K562 (cell line): Measurements from ENCODE around the gene VENTX. TPM values are rescaled to one million over a fixed set of nuclear protein-coding genes. Genes with fewer than 3 reads are reported as not detected.

Experiments
- ATAC-seq: fragments of 200-7000 bp; cut with Tn5 transposase; 3 replicates; pipeline ENCODE4 v1.9.1; 2020; ENCODE audit warnings: moderate library complexity
- BruUV-seq: library from RNA; stranded (reverse); fragments of 400-500 nt; replicated peaks from 2 replicates; lab custom pipeline; 2021; lab: Mats Ljungman, UMichigan
- CTCF ChIA-PET: fragments of 300-600 bp; formaldehyde crosslinking; extraction: SDS; loops from one replicate; lab custom pipeline; 2021; ENCODE audit warnings: low intra/inter-chr PET ratio; lab: Yijun Ruan, JAX
- POLR2A ChIA-PET: fragments of 300-600, 350-650 bp; sonication (Branson Sonifier 250); formaldehyde crosslinking; extraction: SDS; loops from one replicate; lab custom pipeline; 2021; ENCODE audit warnings: antibody characterized with exemption, inconsistent platforms; lab: Yijun Ruan, JAX
- DNase-seq, 4 experiments: peaks; one replicate each; pipeline versions ENCODE4 v3.0.0 to v3.0.0-alpha.2; 2011 to 2018; ENCODE audit warnings: low spot score in 3 of 4, mixed read lengths in 3 of 4; ENCODE audit errors: extremely low read depth in 1 of 4
- FAIRE-seq: peaks from 2 replicates; lab custom pipeline; 2011; peaks lifted over from hg19 to GRCh38; lab: Jason Lieb, UNC
- H2AFZ ChIP-seq: 2 replicates; pipeline ENCODE4 v1.6.0; 2011; ENCODE audit warnings: low read depth, low read length, control low read depth, inconsistent platforms
- H3K27ac ChIP-seq: fragments of 200-600 bp; 3 replicates; pipeline ENCODE4 v1.8.0; 2011; ENCODE audit warnings: low read depth, mild to moderate bottlenecking, control low read depth, inconsistent platforms, low read length, moderate library complexity, mixed read lengths; ENCODE audit errors: extremely low read depth
- H3K27me3 ChIP-seq, 2 experiments: fragments of 300-600 bp in 1 of 2; 2 replicates in 1 of 2; 3 replicates in 1 of 2; pipeline versions ENCODE4 v1.6.0 to v1.8.0; 2011; ENCODE audit warnings: inconsistent platforms in 2 of 2, low read length in 2 of 2, mild to moderate bottlenecking in 1 of 2, mixed read lengths in 1 of 2, moderate library complexity in 1 of 2; ENCODE audit not compliant: control insufficient read depth in 2 of 2, insufficient read depth in 2 of 2
- H3K36me3 ChIP-seq: fragments of 300-600 bp; 3 replicates; pipeline ENCODE4 v1.8.0; 2011; ENCODE audit warnings: mild to moderate bottlenecking, low read length, inconsistent platforms; ENCODE audit not compliant: control insufficient read depth, insufficient read depth
- H3K4me1 ChIP-seq, 2 experiments: fragments of 200-600 bp in 1 of 2; replicated peaks in 1 of 2; 2 replicates in 1 of 2; 3 replicates in 1 of 2; pipeline versions ENCODE4 v1.5.1 to v1.8.0; 2011; ENCODE audit warnings: inconsistent platforms in 2 of 2, low read length in 2 of 2, mild to moderate bottlenecking in 1 of 2, mixed read lengths in 1 of 2, moderate library complexity in 1 of 2; ENCODE audit not compliant: control insufficient read depth in 2 of 2, insufficient read depth in 2 of 2
- H3K4me2 ChIP-seq: 2 replicates; pipeline ENCODE4 v1.6.1; 2011; ENCODE audit warnings: low read length, control low read depth, inconsistent platforms, mixed read lengths; ENCODE audit not compliant: insufficient read depth
- H3K4me3 ChIP-seq: fragments of 200-600 bp; sonication (generic), shearing (Covaris generic); 2 replicates; pipeline ENCODE4 v1.5.1; 2016; ENCODE audit warnings: control low read depth, inconsistent platforms
- H3K79me2 ChIP-seq: fragments of 200-600 bp; 3 replicates; pipeline ENCODE4 v1.8.0; 2011; ENCODE audit warnings: low read length, inconsistent platforms; ENCODE audit not compliant: control insufficient read depth, insufficient read depth
- H3K9ac ChIP-seq, 2 experiments: 2 replicates each; pipeline versions ENCODE4 v1.6.0 to v1.6.1; 2011; ENCODE audit warnings: low read depth in 2 of 2, low read length in 2 of 2, control low read depth in 1 of 2, inconsistent platforms in 1 of 2, mild to moderate bottlenecking in 1 of 2, mixed read lengths in 1 of 2; ENCODE audit not compliant: insufficient read depth in 1 of 2
- H3K9me1 ChIP-seq: one replicate; pipeline ENCODE4 v1.6.0; 2011; ENCODE audit warnings: inconsistent platforms, mild to moderate bottlenecking, low read length, moderate library complexity; ENCODE audit not compliant: control insufficient read depth, insufficient read depth
- H3K9me3 ChIP-seq: replicated peaks from 2 replicates; pipeline ENCODE4 v1.5.1; 2011; ENCODE audit warnings: low read depth, low read length, inconsistent platforms; ENCODE audit not compliant: control insufficient read depth, insufficient read depth
- H4K20me1 ChIP-seq: replicated peaks from 2 replicates; pipeline ENCODE4 v1.6.1; 2011; ENCODE audit warnings: low read length, inconsistent platforms, mixed read lengths; ENCODE audit not compliant: control insufficient read depth, insufficient read depth
- HNRNPK ChIP-seq: fragments of 200-400 bp; formaldehyde crosslinking; IDR thresholded peaks from one replicate; pipeline ENCODE4 v1.6.1; 2018; ENCODE audit warnings: mild to moderate bottlenecking, low read depth, low read length; ENCODE audit not compliant: poor library complexity, severe bottlenecking
- L3MBTL2 ChIP-seq: fragments of 450-650 bp; IDR thresholded peaks from 2 replicates; pipeline ENCODE4 v1.6.1; 2016; ENCODE audit warnings: mild to moderate bottlenecking, moderate library complexity
- NFXL1 ChIP-seq: fragments of 450-650 bp; formaldehyde crosslinking; IDR thresholded peaks from 2 replicates; pipeline ENCODE4 v1.4.0; 2021; ENCODE audit warnings: mild to moderate bottlenecking
- WGBS: fragments of 100-300 bp; shearing (Covaris generic); methylation state at CpG from one replicate; pipeline ENCODE4 v1.1.6; 2016; ENCODE audit warnings: low coverage, mixed read lengths; ENCODE audit not compliant: insufficient coverage; ENCODE audit errors: missing lambda C conversion rate; 5-methylcytosine and 5-hydroxymethylcytosine counted together
- in situ Hi-C: fragments of 300-500 bp; cut with MboI; formaldehyde crosslinking; loops from 4 replicates; pipeline ENCODE4 v1.15.0; 2018; ENCODE audit warnings: inconsistent platforms, mixed read lengths
- intact Hi-C: fragments of 100-400 bp; cut with micrococcal nuclease; formaldehyde crosslinking; loops from 2 replicates; pipeline ENCODE4 v1.14.2; 2022
- polyA plus RNA-seq, 8 experiments: library from polyadenylated mRNA; depleted of rRNA in 4 of 8; stranded (reverse) in 5 of 8; unstranded in 3 of 8; fragments of >200 nt; fragmentation: Nextera tagmentation in 2 of 8; fragmentation: Illumina TruSeq in 1 of 8; extraction: Ambion mirVana in 2 of 8; extraction: Trizol in 1 of 8; gene quantifications; 2 replicates each; pipeline versions ENCODE4 v1.2.1 to v1.2.3, GENCODE V29; 2011 to 2014; ENCODE audit warnings: inconsistent platforms in 1 of 8, missing spikeins in 1 of 8
- total RNA-seq, 7 experiments: library from RNA; depleted of rRNA in 6 of 7; stranded (reverse); fragments of >200 nt in 6 of 7; fragmentation: Illumina TruSeq in 2 of 7; extraction: Trizol in 2 of 7; gene quantifications; 2 replicates each; pipeline versions ENCODE4 v1.2.1 to v1.2.3, GENCODE V29; 2011 to 2021; ENCODE audit warnings: low replicate concordance in 1 of 7
- TF ChIP-seq, protein P1 (sequence below), 2 experiments: fragments of 450-650 bp in 1 of 2; IDR thresholded peaks; 2 replicates each; pipeline ENCODE4 v1.6.1; 2011 to 2017; ENCODE audit warnings: low read depth in 2 of 2, antibody characterized with exemption in 1 of 2, borderline replicate concordance in 1 of 2, low read length in 1 of 2, mild to moderate bottlenecking in 1 of 2, mixed read lengths in 1 of 2; ENCODE audit not compliant: control insufficient read depth in 1 of 2
- TF ChIP-seq, protein P2 (sequence below): sonication (generic); formaldehyde crosslinking; IDR thresholded peaks from 2 replicates; pipeline ENCODE4 v1.8.1; 2022; ENCODE audit warnings: missing genetic modification reagents

VENTX gene
- total and polyA plus RNA-seq, 9 of the 15 experiments (the other 6 are each of a cell fraction or from before 2014, with no cell fraction given), result 0.07 to 0.70 (median 0.20) TPM; not detected in 1

DNA sequence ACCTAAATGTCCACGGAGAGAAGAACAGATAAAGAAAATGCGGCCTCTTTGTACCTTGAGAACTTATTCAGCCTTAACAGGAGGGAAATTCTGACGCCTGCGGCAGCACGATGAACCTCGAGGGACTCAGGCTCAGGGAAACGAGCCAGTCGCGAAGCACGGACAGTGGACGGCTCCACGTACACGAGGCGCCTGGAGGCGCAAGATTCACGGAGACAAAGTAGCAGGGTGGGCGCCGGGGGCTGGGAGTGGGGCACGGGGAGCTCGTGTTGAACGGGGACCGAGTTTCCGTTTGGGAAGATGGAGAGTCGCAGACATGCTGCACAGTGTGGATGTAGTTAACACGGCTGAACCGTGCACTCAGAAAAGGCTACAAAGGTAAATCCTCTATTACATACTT, 20.9 kb upstream of the VENTX start:
- H3K9me3 ChIP-seq, result no peaks in the 10 kb centered on the region
- peaks cover 5 to 54% of the 10 kb centered on the region in 2 experiments for H3K27me3 ChIP-seq
- no TSS peak for BruUV-seq
- H2AFZ ChIP-seq, result peak overlapping the region; percentile 51; the same call in 1 of the 2 replicates
- DNase-seq (no peak), ATAC-seq (peak; percentile 37; the same call in 2 of the 3 replicates), FAIRE-seq (no peak)
- H3K9ac ChIP-seq, result no peak overlapping the region
- H3K36me3 ChIP-seq, result no peaks in the 10 kb centered on the region
- intact Hi-C loops (no loop called here), in situ Hi-C loops (no loop called here)
- H3K79me2 ChIP-seq, result no peaks in the 10 kb centered on the region
- no peak overlapping the region for H3K4me3 ChIP-seq
- H3K9me1 ChIP-seq, result no peaks in the 10 kb centered on the region
- H3K4me1 ChIP-seq, result peaks cover 0 to 55% of the 10 kb centered on the region in 2 experiments; a peak in 2 of 5 replicates
- WGBS, result 25% methylated on average over 8 of the region's 26 CpGs
- CTCF ChIA-PET, result no interaction called here
- no peak overlapping the region for H3K27ac ChIP-seq
- no peak overlapping the region for H3K4me2 ChIP-seq
- no peaks in the 10 kb centered on the region for H4K20me1 ChIP-seq
- POLR2A ChIA-PET, result interaction anchor here (1.0 to 1.3 kb wide), 2 partner anchors 15 to 62 kb away, joined by 3 to 4 read pairs; no protein-coding TSS in a partner anchor
- TF ChIP-seq L3MBTL2 (peak; percentile 49; the same call in 1 of the 2 replicates), NFXL1 (CRISPR knock-in tag) (no peak), HNRNPK (no peak)
- TF ChIP-seq, protein P1, sequence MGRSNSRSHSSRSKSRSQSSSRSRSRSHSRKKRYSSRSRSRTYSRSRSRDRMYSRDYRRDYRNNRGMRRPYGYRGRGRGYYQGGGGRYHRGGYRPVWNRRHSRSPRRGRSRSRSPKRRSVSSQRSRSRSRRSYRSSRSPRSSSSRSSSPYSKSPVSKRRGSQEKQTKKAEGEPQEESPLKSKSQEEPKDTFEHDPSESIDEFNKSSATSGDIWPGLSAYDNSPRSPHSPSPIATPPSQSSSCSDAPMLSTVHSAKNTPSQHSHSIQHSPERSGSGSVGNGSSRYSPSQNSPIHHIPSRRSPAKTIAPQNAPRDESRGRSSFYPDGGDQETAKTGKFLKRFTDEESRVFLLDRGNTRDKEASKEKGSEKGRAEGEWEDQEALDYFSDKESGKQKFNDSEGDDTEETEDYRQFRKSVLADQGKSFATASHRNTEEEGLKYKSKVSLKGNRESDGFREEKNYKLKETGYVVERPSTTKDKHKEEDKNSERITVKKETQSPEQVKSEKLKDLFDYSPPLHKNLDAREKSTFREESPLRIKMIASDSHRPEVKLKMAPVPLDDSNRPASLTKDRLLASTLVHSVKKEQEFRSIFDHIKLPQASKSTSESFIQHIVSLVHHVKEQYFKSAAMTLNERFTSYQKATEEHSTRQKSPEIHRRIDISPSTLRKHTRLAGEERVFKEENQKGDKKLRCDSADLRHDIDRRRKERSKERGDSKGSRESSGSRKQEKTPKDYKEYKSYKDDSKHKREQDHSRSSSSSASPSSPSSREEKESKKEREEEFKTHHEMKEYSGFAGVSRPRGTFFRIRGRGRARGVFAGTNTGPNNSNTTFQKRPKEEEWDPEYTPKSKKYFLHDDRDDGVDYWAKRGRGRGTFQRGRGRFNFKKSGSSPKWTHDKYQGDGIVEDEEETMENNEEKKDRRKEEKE (IDR thresholded peaks at IDR 0.05; ENCODE audit: borderline replicate concordance in 1 of 2, control insufficient read depth in 1 of 2, low read depth in 2 of 2, low read length in 1 of 2), result no peak
- TF ChIP-seq, protein P2, sequence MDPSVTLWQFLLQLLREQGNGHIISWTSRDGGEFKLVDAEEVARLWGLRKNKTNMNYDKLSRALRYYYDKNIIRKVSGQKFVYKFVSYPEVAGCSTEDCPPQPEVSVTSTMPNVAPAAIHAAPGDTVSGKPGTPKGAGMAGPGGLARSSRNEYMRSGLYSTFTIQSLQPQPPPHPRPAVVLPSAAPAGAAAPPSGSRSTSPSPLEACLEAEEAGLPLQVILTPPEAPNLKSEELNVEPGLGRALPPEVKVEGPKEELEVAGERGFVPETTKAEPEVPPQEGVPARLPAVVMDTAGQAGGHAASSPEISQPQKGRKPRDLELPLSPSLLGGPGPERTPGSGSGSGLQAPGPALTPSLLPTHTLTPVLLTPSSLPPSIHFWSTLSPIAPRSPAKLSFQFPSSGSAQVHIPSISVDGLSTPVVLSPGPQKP, result no peak
